ENCODE results near the gene ZNF423. TPM values are rescaled to one million over a fixed set of nuclear protein-coding genes. Genes with fewer than 3 reads are reported as not detected.
A peak's percentile ranks its signal among the peaks of the same experiment; 100 is the strongest.

Gene ZNF423
- total RNA-seq, 1 experiment from 2014 or later, result 11.1 TPM

- peaks cover 51% of the 10 kb centered on the region for H3K4me1 ChIP-seq (ENCODE audit: insufficient read depth, low read length, poor library complexity, severe bottlenecking)
- intact Hi-C loops (cut with micrococcal nuclease; ENCODE audit: unreplicated experiment), result no loop called here
- H3K4me3 ChIP-seq (ENCODE audit: low read depth, low read length, poor library complexity, severe bottlenecking), result no peak overlapping the region
- H3K27me3 ChIP-seq (replicated peaks; ENCODE audit: insufficient read depth, low read depth, low read length, poor library complexity), result no peaks in the 10 kb centered on the region
- H3K27ac ChIP-seq (ENCODE audit: low read depth, low read length, poor library complexity, severe bottlenecking), result peak overlapping the region; percentile 32
- POLR2A ChIA-PET (ENCODE audit: low non-redundant PET), result no interaction called here
- TF ChIP-seq EZH2 (IDR thresholded peaks at IDR 0.05; ENCODE audit: borderline replicate concordance, low read depth, low read length, poor library complexity, severe bottlenecking) (no peak), CTCF (conservative IDR thresholded peaks at IDR 0.05; ENCODE audit: low read depth, low read length) (no peak)
- no TSS peak for BruUV-seq (replicated peaks)
- H3K36me3 ChIP-seq (ENCODE audit: insufficient read depth, low read length, poor library complexity, severe bottlenecking), result no peaks in the 10 kb centered on the region
- CTCF ChIA-PET, result no interaction called here
- no peaks in the 10 kb centered on the region for H3K9me3 ChIP-seq (ENCODE audit: low read depth, low read length, poor library complexity, severe bottlenecking)
- DNase-seq (ENCODE audit: low spot score), result no peak
Measured at GRCh38 chr16:49695782-49696413, 160.0 kb downstream of the ZNF423 start.

GRCh38 chr16:49693445-49693844 lies 162.5 kb downstream of the ZNF423 start:
- DNase-seq (ENCODE audit: low spot score), result no peak
- Histone ChIP-seq H3K27me3 (replicated peaks; ENCODE audit: insufficient read depth, low read depth, low read length, poor library complexity) (no peaks in the 10 kb centered on the region), H3K27ac (ENCODE audit: low read depth, low read length, poor library complexity, severe bottlenecking) (no peak overlapping the region), H3K9me3 (ENCODE audit: low read depth, low read length, poor library complexity, severe bottlenecking) (no peaks in the 10 kb centered on the region), H3K36me3 (ENCODE audit: insufficient read depth, low read length, poor library complexity, severe bottlenecking) (no peaks in the 10 kb centered on the region), H3K4me1 (ENCODE audit: insufficient read depth, low read length, poor library complexity, severe bottlenecking) (peaks cover 26% of the 10 kb centered on the region), H3K4me3 (ENCODE audit: low read depth, low read length, poor library complexity, severe bottlenecking) (no peak overlapping the region)
- intact Hi-C loops (cut with micrococcal nuclease; ENCODE audit: unreplicated experiment), result no loop called here
- no TSS peak for BruUV-seq (replicated peaks)
- TF ChIP-seq CTCF (conservative IDR thresholded peaks at IDR 0.05; ENCODE audit: low read depth, low read length), result no peak
- TF ChIP-seq EZH2 (IDR thresholded peaks at IDR 0.05; ENCODE audit: borderline replicate concordance, low read depth, low read length, poor library complexity, severe bottlenecking), result no peak
- POLR2A ChIA-PET (ENCODE audit: low non-redundant PET), result no interaction called here
- CTCF ChIA-PET, result no interaction called here

- H3K36me3 ChIP-seq (ENCODE audit: insufficient read depth, low read length, poor library complexity, severe bottlenecking), result no peaks in the 10 kb centered on the region
- no peak overlapping the region for H3K27ac ChIP-seq (ENCODE audit: low read depth, low read length, poor library complexity, severe bottlenecking)
- TF ChIP-seq CTCF (conservative IDR thresholded peaks at IDR 0.05; ENCODE audit: low read depth, low read length) (no peak), EZH2 (IDR thresholded peaks at IDR 0.05; ENCODE audit: borderline replicate concordance, low read depth, low read length, poor library complexity, severe bottlenecking) (no peak)
- ChIA-PET CTCF (no interaction called here), POLR2A (ENCODE audit: low non-redundant PET) (no interaction called here)
- no peaks in the 10 kb centered on the region for H3K4me1 ChIP-seq (ENCODE audit: insufficient read depth, low read length, poor library complexity, severe bottlenecking)
- no TSS peak for BruUV-seq (replicated peaks)
- no peaks in the 10 kb centered on the region for H3K9me3 ChIP-seq (ENCODE audit: low read depth, low read length, poor library complexity, severe bottlenecking)
- no peak for DNase-seq (ENCODE audit: low spot score)
- no peaks in the 10 kb centered on the region for H3K27me3 ChIP-seq (replicated peaks; ENCODE audit: insufficient read depth, low read depth, low read length, poor library complexity)
- no peak overlapping the region for H3K4me3 ChIP-seq (ENCODE audit: low read depth, low read length, poor library complexity, severe bottlenecking)
- intact Hi-C loops (cut with micrococcal nuclease; ENCODE audit: unreplicated experiment), result no loop called here
Measured at GRCh38 chr16:49690778-49691177, 165.1 kb downstream of the ZNF423 start.
